Epidermal melanocyte (primary cell): Measurements from ENCODE around the gene TMEM72.

Source experiments
- DNase-seq: peaks from one replicate; pipeline ENCODE4 v3.0.0; 2011; ENCODE audit warnings: low spot score; ENCODE audit not compliant: insufficient read length

The TMEM72 gene

DNA sequence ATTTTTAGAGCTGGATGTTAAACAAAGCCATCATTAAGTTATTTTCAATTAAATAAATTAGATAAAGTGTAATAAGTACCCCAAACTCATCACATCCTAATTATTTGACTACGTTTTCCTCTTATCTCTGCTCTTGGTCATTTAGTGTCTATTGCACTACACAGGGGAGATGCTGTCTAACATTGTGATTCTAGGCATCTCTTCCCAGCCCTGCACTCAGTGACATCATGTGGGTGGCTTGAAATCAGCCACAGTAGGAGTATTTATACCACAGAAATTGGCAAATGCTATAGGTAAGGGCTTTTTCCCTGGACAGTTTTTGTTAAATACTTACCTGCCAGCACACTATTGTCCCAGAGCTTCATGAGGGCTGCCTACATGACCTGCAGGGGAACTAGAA, 21.3 kb upstream of the TMEM72 start:
- no peak for DNase-seq

DNA sequence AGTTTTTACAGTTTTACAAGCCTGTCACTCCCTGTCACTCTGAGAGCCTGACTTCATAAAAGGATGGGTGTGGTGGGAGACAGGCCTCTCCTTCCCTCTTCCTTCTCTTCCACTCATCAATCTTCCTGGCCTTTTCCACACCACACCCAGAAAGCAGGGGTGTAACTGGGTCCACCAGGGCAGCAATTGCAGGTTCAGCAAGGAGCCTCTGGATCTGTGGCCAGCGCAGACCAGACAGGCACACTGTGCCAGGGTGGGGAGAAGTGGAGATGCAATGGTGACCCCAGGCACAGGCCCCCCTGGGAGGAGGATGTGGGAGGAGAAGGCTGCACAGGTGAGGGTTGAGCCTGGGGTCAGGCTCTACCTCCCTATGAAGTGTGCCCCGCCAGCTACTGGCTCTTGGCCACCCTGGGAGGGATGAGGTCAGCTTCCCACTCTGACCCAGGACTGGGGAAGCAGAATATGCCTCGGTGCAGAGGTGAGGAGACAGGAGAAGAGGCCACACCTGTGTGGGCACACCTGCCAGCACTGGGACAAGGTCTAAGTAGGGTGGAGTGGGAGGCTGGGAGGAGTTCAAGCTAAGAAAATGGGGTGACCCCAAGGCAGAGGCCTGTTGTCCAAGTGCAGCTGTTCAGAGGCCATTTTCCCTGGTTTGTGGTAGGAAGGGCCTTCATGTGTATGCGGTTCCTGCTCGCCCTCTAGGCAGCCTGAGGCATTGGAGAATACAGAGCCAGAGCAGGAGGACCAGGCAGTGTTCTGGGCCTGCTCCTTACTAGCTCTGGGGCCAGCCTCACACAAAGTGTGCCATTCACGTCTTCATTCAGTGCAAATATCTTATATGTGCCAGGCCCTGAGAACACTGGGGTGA, 20.2 kb upstream of the TMEM72 start:
- DNase-seq = no peak

DNA sequence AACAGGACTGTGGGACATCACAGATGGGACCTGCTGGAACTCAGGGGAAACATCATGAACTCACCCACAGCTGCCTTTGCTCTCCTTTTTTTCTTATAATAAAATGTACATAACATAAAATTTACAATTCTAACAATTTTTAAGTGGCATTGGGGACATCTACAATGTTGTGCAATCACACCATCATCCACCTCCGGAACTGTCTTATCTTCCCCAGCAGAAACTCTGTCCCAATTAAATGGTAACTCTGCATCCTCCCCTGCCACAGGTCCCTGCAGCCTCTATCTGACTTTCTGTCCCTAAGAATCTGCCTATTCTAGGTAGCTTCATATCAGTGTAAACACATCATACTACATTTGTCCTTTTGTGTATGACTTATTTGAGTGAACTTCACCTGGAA, 19.4 kb upstream of the TMEM72 start:
- no peak for DNase-seq

DNA sequence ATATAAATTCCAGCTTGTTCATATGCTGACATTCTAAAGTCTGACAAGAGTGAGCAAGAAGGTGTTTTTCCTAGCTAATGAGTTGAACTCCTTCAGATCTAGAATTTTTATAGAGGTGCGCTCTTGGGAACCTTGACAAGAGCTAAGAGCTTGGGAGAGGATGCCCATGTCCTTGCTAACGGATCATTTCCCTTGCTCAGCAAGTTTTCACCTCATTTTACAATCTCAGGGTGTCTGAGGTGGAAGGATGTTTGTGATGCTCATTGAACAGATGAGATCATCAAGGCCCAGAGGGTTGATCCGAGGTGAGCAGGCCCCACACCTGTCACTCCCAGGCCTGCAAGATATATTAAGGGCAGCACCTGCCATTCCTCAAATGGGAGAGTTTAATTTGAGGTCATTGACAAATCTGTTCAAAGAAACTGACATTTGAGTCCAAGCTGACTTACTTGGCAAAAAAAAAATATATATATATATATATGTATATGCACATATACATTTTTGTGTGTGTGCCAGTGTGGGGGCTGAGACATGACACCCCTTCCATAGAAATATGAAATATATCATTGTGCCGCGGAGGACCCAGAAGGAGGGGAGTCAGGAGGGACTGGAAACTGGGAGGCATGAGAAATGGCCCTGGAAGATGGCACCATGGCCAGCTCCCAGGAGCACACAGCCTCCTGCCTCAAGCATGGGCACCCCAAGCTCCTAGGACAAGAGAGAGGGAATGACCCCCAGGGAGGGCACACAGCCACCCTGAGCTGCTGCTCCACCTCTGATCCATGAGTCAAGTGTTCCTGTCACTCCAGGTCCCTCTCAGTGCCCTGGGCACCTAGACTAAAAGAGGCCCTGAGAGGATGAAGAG, 17.3 kb upstream of the TMEM72 start:
- DNase-seq = no peak

DNA sequence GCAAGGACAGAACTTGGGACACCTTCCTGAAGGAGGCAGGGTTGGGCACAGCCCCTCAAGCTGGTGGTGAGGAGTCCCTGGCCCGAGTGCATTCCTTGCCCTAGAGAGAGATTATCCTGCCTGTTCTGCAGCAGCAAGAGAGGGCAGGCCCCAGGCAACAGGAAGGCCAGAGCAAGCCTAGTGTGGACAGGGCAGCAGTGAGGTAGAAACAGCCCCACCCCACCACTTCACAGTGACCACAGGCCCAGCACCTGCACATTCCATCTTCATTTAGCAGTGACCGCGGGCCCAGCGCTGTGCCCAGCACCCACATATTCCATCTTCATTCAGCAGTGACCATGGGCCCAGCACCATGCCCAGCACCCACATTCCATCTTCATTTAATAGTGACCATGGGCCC, 16.4 kb upstream of the TMEM72 start:
- no peak for DNase-seq

DNA sequence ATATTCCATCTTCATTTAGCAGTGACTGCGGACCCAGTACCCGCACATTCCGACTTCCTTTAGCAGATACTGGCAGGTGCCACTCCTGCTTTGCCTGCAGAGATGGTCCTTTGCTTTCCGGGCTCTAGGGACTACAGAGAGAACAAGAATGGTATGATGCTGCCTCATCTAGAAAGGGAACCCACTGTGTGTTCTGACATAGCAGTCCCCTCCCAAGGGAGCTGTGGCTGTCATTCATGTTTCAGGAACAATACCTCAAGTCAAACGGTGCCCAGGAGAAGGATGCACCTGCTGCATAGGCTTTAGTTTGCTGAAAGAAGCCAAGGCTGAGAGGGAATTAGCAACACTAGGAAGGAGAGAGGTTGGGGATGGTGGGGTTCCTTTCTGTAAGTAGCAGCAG, 15.9 kb upstream of the TMEM72 start:
- DNase-seq = no peak

DNA sequence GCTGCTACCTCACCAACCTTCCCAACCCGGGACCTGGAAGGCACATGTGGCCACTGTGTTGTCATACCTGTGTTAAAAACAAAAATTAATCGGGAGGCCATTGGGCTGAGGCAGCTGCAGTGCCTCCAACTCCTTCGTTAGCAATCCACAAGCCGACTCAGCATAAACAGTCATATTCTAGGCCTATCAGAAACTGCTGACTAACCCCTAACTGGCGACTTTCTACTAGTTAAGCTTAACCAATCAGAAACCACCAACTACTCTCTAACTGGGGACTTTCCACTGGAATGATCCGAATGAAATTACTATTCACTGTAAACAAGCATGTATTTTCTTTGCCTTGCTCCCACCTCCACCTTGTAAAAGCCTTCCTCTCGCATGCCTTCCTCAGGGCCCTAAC, 14.1 kb upstream of the TMEM72 start:
- DNase-seq = no peak

DNA sequence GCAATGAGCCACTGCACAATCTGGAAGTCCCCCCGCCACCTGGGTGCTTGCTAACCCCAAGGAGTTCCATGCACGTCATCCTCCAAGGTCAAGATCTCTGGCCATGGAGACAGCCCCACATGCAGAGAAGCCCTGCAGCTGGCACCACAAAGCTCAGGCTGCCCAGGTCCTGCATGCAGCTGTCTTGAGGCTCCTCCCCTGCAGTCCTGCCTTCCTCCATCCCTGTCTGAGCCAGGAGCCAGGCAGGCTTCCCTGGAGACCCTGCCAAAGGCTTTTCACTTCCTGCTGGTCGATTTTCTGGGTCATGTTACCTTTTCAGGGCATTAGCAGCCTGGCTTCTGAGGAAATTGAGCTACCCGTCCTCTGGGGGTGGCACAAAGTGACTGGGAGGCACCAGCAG, 12.5 kb upstream of the TMEM72 start:
- DNase-seq = no peak

DNA sequence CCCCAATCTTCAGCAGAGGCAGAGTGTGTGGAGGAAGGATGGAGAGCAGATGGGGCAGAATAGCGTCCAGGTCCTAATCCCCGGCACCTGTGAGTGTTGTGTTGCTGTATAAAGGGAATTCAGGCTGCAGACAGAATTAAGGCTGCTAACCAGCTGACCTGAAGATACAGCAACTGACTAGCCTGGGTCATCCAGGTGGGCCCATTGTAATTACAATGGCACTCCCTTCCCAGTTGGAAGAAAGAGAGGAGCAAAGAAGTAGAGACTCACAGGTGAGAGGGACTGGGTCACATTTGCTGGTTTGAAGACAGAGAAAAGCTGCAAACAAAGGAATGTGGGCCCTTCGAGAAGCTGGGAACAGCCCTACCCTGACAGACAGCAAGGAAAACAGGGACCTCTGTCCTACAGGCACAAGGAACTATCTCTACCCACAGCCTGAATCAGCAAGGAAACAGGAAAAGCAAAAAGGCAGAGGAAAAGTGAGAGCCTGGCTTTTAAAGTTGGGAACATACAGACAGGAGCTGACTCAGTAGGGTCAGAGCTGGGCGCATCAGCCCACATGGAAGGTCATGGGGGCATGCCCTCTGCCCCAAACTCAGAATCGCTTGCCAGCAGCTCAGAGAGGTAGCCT, 11.6 kb upstream of the TMEM72 start:
- DNase-seq = no peak

DNA sequence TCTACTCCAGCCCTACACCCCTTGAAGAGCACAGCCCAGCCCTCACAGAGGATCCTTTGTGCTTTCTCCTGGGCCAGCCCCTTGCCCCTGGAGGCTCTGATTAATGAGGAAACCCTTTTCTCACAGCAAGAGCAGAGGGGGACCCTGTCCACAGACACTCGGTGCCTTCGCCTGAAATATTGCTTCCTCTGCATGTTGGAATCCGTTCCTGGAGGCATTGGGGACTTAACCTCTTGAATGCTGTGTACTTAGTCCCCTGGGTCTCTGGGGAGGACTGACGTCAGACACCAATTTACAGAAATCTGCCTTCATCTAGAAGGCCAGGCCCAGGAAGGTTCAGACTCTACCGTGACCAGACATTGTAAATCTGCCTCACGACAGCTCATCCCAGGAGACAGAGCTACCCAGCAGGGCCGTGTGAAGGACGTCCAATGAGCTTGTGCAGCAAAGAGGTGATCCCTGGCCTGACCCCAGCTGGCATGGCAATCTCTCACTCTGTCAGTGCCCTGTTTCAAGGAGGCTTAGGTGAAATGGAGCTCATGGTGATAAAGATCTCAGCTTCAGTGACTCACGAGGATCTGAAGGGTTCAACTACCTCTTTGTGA, 8.1 kb upstream of the TMEM72 start:
- peak; percentile 88 for DNase-seq

DNA sequence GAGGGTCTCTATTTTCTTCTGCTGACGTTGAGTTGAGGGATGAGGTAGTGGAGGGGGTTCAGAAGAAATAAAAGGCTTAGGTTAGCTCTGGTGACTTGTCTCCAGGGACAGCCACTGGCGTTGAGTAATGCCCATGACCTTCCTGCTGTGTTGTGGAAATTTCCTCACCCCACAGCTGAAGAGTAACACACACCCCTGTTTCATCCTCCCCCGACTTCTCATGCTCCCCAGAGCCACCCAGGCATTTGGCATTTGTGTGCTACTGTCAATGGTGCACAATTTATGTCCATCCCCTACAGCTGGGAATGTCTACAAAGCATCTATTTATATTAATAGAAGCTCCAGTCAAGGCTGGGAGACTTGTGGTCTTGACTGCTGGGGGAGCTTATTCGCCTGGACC, 4.7 kb upstream of the TMEM72 start:
- no peak for DNase-seq

DNA sequence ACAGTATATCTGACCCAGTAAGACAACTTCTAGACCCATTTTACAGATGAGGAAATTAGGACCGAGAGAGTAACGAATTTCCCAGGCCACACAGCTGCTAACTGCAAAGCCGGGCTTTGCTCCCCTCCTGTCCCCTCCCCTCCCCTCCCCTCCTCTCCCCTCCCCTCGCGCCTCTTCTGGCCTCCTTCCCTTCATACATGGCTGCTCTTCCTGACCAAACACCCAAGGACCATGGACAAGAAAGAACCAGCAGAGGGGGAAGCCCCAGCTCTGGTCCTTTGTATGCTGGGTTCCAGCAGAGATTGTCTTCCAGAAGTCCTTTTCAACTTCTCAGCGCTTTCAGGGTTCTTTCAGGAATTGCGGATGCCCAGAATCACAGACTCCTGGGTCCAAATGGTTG, 3.6 kb upstream of the TMEM72 start:
- DNase-seq = no peak

DNA sequence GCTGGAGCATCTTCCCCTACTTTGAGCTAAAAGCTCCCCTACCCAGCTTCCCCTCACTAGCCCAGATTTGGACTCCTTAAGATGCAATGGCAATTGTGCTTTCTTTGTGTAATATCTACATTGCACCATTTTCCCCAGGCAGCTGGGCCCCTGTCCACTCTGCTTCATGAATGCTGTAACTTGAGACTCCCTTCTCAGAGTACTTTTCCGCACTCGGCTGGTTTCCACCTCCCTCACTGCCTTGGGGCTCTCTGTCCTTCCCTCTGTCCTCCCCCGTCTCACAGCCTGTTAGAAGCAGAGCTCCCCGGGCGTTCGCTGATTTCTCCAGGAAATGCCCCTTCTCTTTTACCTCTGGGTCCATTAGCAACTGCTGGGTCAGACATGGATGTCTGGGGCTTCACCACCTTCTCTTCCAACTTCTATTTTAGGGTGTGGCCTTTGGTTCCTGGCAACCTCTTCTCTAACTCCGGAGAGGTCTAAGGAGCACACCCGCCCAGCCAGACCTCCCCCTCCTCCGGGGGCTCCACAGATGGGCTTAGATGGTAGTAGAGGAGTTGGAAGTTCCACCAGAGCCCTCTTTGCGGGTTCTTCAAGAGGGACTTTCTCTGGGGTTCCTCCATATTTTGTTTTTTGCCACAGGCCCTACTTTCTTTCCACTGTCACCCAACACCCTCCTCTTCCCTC, 2.9 kb upstream of the TMEM72 start:
- DNase-seq = peak; percentile 33

DNA sequence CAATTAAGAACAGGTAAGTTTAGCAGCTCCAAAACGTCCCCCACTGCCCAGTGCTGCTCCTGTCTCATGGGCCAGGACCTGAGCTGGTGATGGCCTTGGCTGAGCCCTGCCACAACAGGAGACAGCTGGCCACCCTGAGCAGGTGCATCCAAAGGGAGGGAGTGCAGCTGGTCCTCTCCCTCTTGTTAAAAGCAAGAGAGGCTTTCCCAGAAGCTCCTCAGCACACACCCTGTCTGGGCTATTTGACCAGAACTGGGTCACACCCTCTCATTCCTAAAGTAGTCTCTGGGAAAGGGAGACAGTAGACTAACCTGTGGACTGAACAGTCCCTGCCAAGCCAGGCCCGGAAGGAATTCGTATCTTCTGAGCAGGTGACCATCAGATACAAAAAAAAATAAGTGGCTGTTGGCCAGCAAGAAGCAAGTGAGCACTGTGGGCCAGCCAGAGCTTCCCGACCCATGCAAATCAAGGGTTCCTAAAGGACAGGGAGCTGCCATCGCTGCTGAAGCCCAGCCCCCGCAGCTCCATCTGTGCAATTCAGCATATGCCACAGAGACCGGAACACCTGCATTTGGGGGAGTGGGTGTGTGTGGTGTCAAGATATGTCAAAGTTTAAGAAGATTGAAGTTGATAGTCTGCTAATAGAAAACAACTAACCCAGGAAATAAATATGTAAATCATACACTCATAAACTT, 2.1 kb upstream of the TMEM72 start:
- no peak for DNase-seq

DNA sequence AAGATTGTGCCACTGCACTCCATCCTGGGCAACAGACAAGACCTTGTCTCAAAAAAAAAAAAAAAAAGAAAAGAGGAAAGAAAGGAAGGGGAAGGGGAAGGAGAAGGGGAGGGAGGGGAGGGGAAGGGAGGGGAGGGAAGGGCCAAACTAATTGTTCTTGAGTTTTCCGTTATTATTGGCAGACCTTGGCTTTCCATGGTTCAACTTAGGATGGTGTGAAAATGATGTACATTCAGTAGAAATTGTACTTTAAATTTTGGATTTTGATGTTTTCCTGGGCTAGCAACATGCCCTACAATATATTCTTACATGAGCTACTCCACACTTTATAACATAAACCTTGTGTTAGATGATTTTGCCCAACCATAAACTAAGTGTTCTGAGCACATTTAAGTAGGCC, 1.2 kb upstream of the TMEM72 start:
- DNase-seq = no peak

DNA sequence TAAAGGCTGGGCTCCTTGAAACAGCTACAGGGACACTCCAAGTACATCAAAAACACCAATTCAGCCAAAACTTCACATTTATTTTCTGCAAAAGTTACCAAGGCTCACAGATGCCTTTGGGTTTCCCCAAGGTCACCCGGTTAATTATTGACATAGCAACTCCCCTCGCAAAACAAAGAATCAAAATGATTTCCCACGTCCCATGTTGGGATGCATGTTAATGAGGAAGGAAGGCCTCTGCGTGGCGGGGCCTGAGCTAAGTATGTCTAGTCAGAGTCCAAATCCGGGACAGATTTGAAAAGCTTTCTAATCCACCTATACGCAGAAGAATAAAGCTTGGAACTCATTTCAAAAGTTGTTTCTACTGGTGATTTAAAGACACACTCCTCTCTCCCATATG, 535 bp upstream of the TMEM72 start:
- no peak for DNase-seq

DNA sequence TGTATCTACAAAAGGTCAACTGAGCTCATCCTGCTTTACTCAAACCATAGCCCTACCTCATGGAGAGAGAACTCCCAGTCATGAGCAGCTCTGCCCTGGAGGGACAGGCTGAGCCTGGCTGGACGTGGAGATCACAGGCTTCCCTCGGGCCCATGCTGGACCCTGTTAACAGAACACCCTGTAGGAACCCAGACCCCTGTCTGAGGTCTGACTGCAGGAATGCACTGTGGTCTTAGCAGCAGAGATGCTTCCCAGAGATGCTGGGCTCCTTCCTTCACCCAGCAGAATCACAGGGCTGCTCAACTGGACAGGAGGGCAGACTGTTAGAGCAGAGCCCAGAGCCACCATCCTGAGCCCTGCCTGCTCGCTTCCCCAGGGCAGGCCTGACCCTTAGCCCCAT, 814 bp downstream of the TMEM72 start:
- no peak for DNase-seq

DNA sequence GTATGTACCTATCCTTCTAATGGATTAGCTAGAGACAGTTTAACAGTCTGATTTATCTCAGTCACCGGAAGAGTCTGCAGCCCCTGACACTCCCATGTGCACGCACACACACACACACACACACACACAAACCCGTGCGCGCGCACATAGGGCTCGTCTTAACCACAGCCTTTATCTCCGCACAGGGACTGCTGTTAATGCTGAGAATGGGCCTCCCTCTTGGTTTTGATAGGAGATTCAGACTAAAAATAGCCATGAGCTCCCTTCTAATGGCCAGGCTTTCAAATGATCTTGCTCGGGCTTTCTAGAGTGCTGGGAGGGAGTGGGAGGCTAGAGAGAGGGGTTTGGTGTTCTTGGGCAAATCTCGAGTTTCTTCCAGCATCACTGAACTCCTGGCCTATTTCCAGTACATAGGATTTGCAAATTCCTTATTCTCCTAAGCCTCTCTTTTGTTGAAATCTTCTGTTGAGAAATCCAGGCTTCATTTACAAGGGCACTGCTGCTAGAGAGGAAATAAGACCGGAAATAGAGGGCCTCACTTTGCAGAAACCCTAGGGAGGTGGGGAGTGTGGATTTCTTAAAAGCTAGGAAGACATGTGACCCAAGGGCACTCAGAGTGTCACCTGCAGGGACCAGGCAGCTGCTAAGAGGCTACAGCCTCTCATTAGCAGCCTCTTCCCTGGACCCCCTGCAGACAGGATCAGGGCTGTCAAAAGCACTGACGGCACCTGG, 2.4 kb downstream of the TMEM72 start:
- no peak for DNase-seq

DNA sequence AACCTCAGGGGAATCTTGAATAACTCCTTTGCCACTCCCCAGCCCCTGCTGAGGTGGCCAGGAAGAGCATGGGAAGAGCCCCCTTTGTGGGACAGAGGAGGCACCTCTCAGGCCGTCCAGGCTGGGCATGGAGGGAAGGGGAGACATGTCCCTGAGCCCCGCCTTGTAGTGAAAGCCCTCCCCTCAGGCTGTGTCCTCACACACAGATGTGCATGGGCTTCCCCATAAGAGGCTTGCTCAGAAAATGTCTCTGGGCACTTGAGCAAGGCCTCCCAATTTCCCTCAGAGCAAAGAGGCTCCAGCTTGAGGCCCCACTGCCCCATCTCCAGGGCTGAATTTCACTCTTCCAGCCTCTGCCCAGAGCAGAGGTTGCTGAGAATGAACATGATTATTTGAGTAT, 3.8 kb downstream of the TMEM72 start:
- DNase-seq = no peak

DNA sequence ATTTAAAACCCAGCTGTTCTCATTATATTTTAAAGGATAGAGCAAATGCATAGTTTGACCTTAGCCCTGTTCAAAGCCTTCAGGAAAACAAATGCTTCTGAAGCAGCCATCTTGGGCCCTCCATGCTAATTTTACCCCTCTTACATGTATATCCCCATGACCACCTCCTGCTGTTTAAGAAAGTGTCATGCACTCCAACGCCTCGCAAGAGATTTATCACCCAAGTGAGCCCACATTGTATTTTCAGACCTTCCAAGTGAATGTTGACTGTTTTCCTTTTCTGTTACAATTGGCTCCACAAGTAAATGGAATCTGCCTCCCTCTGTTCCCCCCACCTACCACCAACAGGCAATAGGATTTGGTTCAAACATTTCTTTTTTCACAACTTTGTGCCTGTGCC, 5.3 kb downstream of the TMEM72 start:
- no peak for DNase-seq
